AG04450 (cell line): Measurements from ENCODE around the gene MALRD1. TPM values are rescaled to one million over a fixed set of nuclear protein-coding genes. Genes with fewer than 3 reads are reported as not detected.
"Not testable (repeated sequence)": the region's sequence is repeated elsewhere in the genome, so short reads cannot be mapped to it uniquely, and the experiment has no call there.

ENCODE experiments used
- CTCF ChIA-PET: fragments of 300-600, 350-600 bp; formaldehyde crosslinking; extraction: SDS; loops from one replicate; lab custom pipeline; 2022; ENCODE audit warnings: antibody characterized with exemption, inconsistent platforms; lab: Charles Lee
- POLR2A ChIA-PET: fragments of 350-600 bp; formaldehyde crosslinking; extraction: SDS; loops from one replicate; lab custom pipeline; 2021; ENCODE audit warnings: antibody characterized with exemption, inconsistent platforms; lab: Yijun Ruan, JAX
- DNase-seq: peaks from one replicate; pipeline ENCODE4 v3.0.0-alpha.2; 2011; ENCODE audit warnings: low read depth, low spot score
- H3K27ac ChIP-seq: one replicate; pipeline ENCODE4 v1.5.1; 2012; ENCODE audit warnings: low read depth, low read length, control low read depth
- H3K27me3 ChIP-seq: one replicate; pipeline ENCODE4 v1.6.0; 2012; ENCODE audit warnings: low read length; ENCODE audit not compliant: control insufficient read depth, insufficient read depth
- H3K4me3 ChIP-seq: 2 replicates; pipeline ENCODE4 v1.5.1; 2011; ENCODE audit warnings: mild to moderate bottlenecking, low read depth, low read length, control low read depth
- H3K9me3 ChIP-seq: 2 replicates; pipeline ENCODE4 v1.5.1; 2012; ENCODE audit warnings: low read length; ENCODE audit not compliant: control insufficient read depth, insufficient read depth
- CTCF ChIP-seq: IDR thresholded peaks from 2 replicates; pipeline ENCODE4 v1.5.1; 2011; ENCODE audit warnings: low read depth, low read length, control low read depth, inconsistent platforms
- polyA plus RNA-seq: library from polyadenylated mRNA; depleted of rRNA; stranded (reverse); fragments of >200 nt; gene quantifications from 2 replicates; pipeline ENCODE4 v1.2.3, GENCODE V29; 2011

MALRD1 gene
- polyA plus RNA-seq, 1 experiment, result 2.4 TPM

- Histone ChIP-seq H3K9me3 (no peaks in the 10 kb centered on the region), H3K27me3 (no peaks in the 10 kb centered on the region), H3K27ac (no peak overlapping the region), H3K4me3 (no peak overlapping the region)
- TF ChIP-seq CTCF, result no peak
- no peak for DNase-seq
- POLR2A ChIA-PET, result no interaction called here
- CTCF ChIA-PET, result interaction anchor here (1.2 kb wide), 1 partner anchor 352 kb away, joined by 4 read pairs; no protein-coding TSS in a partner anchor
These were observed 715.5 kb downstream of the MALRD1 start for GRCh38 chr10:19764111-19764510.

GRCh38 chr10:19767876-19768275 lies 719.3 kb downstream of the MALRD1 start:
- DNase-seq, result no peak
- CTCF ChIA-PET, result interaction anchor here (0.6 to 0.7 kb wide), 3 partner anchors 22 to 1909 kb away, joined by 4 to 8 read pairs (median 5); no protein-coding TSS in a partner anchor
- POLR2A ChIA-PET, result no interaction called here
- no peak for TF ChIP-seq CTCF
- no peaks in the 10 kb centered on the region for H3K27me3 ChIP-seq
- no peak overlapping the region for H3K27ac ChIP-seq
- H3K9me3 ChIP-seq, result no peaks in the 10 kb centered on the region
- H3K4me3 ChIP-seq, result no peak overlapping the region

GRCh38 chr10:19769826-19770225 lies 721.2 kb downstream of the MALRD1 start:
- H3K9me3 ChIP-seq, POLR2A ChIA-PET, H3K4me3 ChIP-seq, DNase-seq, H3K27ac ChIP-seq, H3K27me3 ChIP-seq, CTCF ChIA-PET: not testable (repeated sequence)

- no peaks in the 10 kb centered on the region for H3K9me3 ChIP-seq
- no peak overlapping the region for H3K27ac ChIP-seq
- no peak overlapping the region for H3K4me3 ChIP-seq
- DNase-seq, result no peak
- ChIA-PET CTCF (no interaction called here), POLR2A (no interaction called here)
- TF ChIP-seq CTCF, result no peak
- H3K27me3 ChIP-seq, result no peaks in the 10 kb centered on the region
These were observed 724.4 kb downstream of the MALRD1 start for GRCh38 chr10:19772972-19773371.

GRCh38 chr10:19775296-19775695 lies 726.7 kb downstream of the MALRD1 start:
- Histone ChIP-seq H3K27ac (no peak overlapping the region), H3K27me3 (no peaks in the 10 kb centered on the region), H3K9me3 (no peaks in the 10 kb centered on the region), H3K4me3 (no peak overlapping the region)
- no peak for DNase-seq
- CTCF ChIA-PET, result no interaction called here
- POLR2A ChIA-PET, result no interaction called here
- no peak for TF ChIP-seq CTCF

GRCh38 chr10:19777806-19778205 lies 729.2 kb downstream of the MALRD1 start:
- no peak for DNase-seq
- TF ChIP-seq CTCF, result no peak
- Histone ChIP-seq H3K27ac (no peak overlapping the region), H3K4me3 (no peak overlapping the region), H3K27me3 (no peaks in the 10 kb centered on the region), H3K9me3 (no peaks in the 10 kb centered on the region)
- ChIA-PET POLR2A (no interaction called here), CTCF (no interaction called here)
